Kidney epithelial cell (primary cell): ENCODE results near the gene GXYLT2. TPM values are rescaled to one million over a fixed set of nuclear protein-coding genes. Genes with fewer than 3 reads are reported as not detected.

ENCODE experiments used
- DNase-seq: peaks from one replicate; pipeline ENCODE4 v3.0.0-alpha.2; 2010; ENCODE audit warnings: low read depth
- H3K27me3 ChIP-seq: 2 replicates; pipeline ENCODE4 v1.6.0; 2011; ENCODE audit warnings: low read length; ENCODE audit not compliant: control insufficient read depth, insufficient read depth
- H3K36me3 ChIP-seq: 2 replicates; pipeline ENCODE4 v1.5.1; 2011; ENCODE audit warnings: low read length; ENCODE audit not compliant: control insufficient read depth, insufficient read depth
- H3K4me3 ChIP-seq: 2 replicates; pipeline ENCODE4 v1.5.1; 2011; ENCODE audit warnings: low read depth, mild to moderate bottlenecking, control low read depth, low read length
- CTCF ChIP-seq: IDR thresholded peaks from 2 replicates; pipeline ENCODE4 v1.5.1; 2011; ENCODE audit warnings: mild to moderate bottlenecking, moderate library complexity, low read length, control low read depth, inconsistent platforms; ENCODE audit not compliant: insufficient read depth, poor library complexity, severe bottlenecking
- total RNA-seq: library from RNA; depleted of rRNA; stranded (reverse); fragments of >200 nt; gene quantifications from 2 replicates; pipeline ENCODE4 v1.2.3, GENCODE V29; 2015

Gene GXYLT2
- total RNA-seq, 1 donor from 2014 or later: 9.3 TPM

- Histone ChIP-seq H3K4me3 (no peak overlapping the region), H3K36me3 (no peaks in the 10 kb centered on the region), H3K27me3 (no peaks in the 10 kb centered on the region)
- no peak for TF ChIP-seq CTCF
- no peak for DNase-seq
Measured at GRCh38 chr3:72947715-72948490, 60.1 kb downstream of the GXYLT2 start.

GRCh38 chr3:72949016-72949415 is 61.2 kb downstream of the GXYLT2 start:
- H3K36me3 ChIP-seq: no peaks in the 10 kb centered on the region
- TF ChIP-seq CTCF: no peak
- H3K4me3 ChIP-seq: no peak overlapping the region
- no peak for DNase-seq
- no peaks in the 10 kb centered on the region for H3K27me3 ChIP-seq

GRCh38 chr3:72950372-72950771 is 62.5 kb downstream of the GXYLT2 start:
- H3K4me3 ChIP-seq: no peak overlapping the region
- H3K36me3 ChIP-seq: no peaks in the 10 kb centered on the region
- H3K27me3 ChIP-seq: no peaks in the 10 kb centered on the region
- no peak for TF ChIP-seq CTCF
- DNase-seq: no peak

GRCh38 chr3:72950801-72951200 is 63.0 kb downstream of the GXYLT2 start:
- no peaks in the 10 kb centered on the region for H3K27me3 ChIP-seq
- no peak for TF ChIP-seq CTCF
- no peak overlapping the region for H3K4me3 ChIP-seq
- H3K36me3 ChIP-seq: no peaks in the 10 kb centered on the region
- no peak for DNase-seq

- Histone ChIP-seq H3K4me3 (no peak overlapping the region), H3K27me3 (no peaks in the 10 kb centered on the region), H3K36me3 (no peaks in the 10 kb centered on the region)
- TF ChIP-seq CTCF: no peak
- DNase-seq: no peak
Measured at GRCh38 chr3:72951259-72951722, 63.4 kb downstream of the GXYLT2 start.

- Histone ChIP-seq H3K4me3 (no peak overlapping the region), H3K36me3 (no peaks in the 10 kb centered on the region), H3K27me3 (no peaks in the 10 kb centered on the region)
- no peak for TF ChIP-seq CTCF
- DNase-seq: no peak
Measured at GRCh38 chr3:72953325-72953956, 65.6 kb downstream of the GXYLT2 start.
